Activated CD4-positive, alpha-beta T cell treated with anti-CD3 and anti-CD28 coated beads, Interleukin-2, amount 50 U/mL, for 1 hour (primary cell): Measurements from ENCODE around the gene C11orf87.

ENCODE experiments used
- DNase-seq: peaks from one replicate; pipeline ENCODE4 v3.0.0-alpha.2; 2020

C11orf87 gene

GRCh38 chr11:109454857-109455256 is 32.9 kb downstream of the C11orf87 start:
- no peak for DNase-seq
